Thyroid gland (tissue), 4 donors: Measurements from ENCODE around the gene PCNX3.

ENCODE experiments used
- POLR2A ChIP-seq, 2 donors: fragments of 450-650 bp; IDR thresholded peaks; one replicate each; pipeline ENCODE4 v1.6.1; 2017; ENCODE audit warnings: antibody characterized with exemption in 2 of 2, mild to moderate bottlenecking in 2 of 2, moderate library complexity in 1 of 2
- TF ChIP-seq, protein P1 (sequence below), 6 experiments: fragments of 200-600 bp in 3 of 6; fragments of 450-650 bp in 3 of 6; sonication (generic) in 3 of 6; IDR thresholded peaks; one replicate each; pipeline ENCODE4 v1.5.1; 2016 to 2019; ENCODE audit warnings: antibody characterized with exemption in 6 of 6, mild to moderate bottlenecking in 2 of 6, inconsistent platforms in 1 of 6, moderate library complexity in 1 of 6

- TF ChIP-seq, protein P1, sequence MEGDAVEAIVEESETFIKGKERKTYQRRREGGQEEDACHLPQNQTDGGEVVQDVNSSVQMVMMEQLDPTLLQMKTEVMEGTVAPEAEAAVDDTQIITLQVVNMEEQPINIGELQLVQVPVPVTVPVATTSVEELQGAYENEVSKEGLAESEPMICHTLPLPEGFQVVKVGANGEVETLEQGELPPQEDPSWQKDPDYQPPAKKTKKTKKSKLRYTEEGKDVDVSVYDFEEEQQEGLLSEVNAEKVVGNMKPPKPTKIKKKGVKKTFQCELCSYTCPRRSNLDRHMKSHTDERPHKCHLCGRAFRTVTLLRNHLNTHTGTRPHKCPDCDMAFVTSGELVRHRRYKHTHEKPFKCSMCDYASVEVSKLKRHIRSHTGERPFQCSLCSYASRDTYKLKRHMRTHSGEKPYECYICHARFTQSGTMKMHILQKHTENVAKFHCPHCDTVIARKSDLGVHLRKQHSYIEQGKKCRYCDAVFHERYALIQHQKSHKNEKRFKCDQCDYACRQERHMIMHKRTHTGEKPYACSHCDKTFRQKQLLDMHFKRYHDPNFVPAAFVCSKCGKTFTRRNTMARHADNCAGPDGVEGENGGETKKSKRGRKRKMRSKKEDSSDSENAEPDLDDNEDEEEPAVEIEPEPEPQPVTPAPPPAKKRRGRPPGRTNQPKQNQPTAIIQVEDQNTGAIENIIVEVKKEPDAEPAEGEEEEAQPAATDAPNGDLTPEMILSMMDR (IDR thresholded peaks at IDR 0.05) = no peak
- no peak for TF ChIP-seq POLR2A (IDR thresholded peaks at IDR 0.05)
Observed at GRCh38 chr11:65595131-65595530, 20.4 kb upstream of the PCNX3 start.
